Calu3 (cell line): Measurements from ENCODE around the gene ARHGAP26. TPM values are rescaled to one million over a fixed set of nuclear protein-coding genes. Genes with fewer than 3 reads are reported as not detected.

Experiments
- BruUV-seq: library from RNA; stranded (reverse); fragments of 400-500 nt; replicated peaks from 2 replicates; lab custom pipeline; 2021; lab: Mats Ljungman, UMichigan
- CTCF ChIA-PET: fragments of 300-600 bp; sonication (Branson Sonifier 250); formaldehyde crosslinking; loops from one replicate; lab custom pipeline; 2022; ENCODE audit warnings: antibody characterized with exemption; lab: Charles Lee
- DNase-seq: peaks from one replicate; pipeline ENCODE4 v3.0.0; 2022
- H3K27ac Mint-ChIP-seq: one replicate; pipeline ENCODE4 v1.8.0; 2022; ENCODE audit warnings: mixed read lengths; ENCODE audit not compliant: unreplicated experiment
- H3K27me3 Mint-ChIP-seq: one replicate; pipeline ENCODE4 v1.8.0; 2022; ENCODE audit warnings: mixed read lengths; ENCODE audit not compliant: unreplicated experiment
- H3K36me3 Mint-ChIP-seq: one replicate; pipeline ENCODE4 v1.8.0; 2022; ENCODE audit warnings: mild to moderate bottlenecking, moderate library complexity, mixed read lengths; ENCODE audit not compliant: insufficient read depth, unreplicated experiment
- H3K4me1 Mint-ChIP-seq: one replicate; pipeline ENCODE4 v1.8.0; 2022; ENCODE audit warnings: mild to moderate bottlenecking, low read depth, mixed read lengths; ENCODE audit not compliant: unreplicated experiment
- H3K4me3 Mint-ChIP-seq: one replicate; pipeline ENCODE4 v1.8.0; 2022; ENCODE audit warnings: mild to moderate bottlenecking, low read depth, moderate library complexity, mixed read lengths; ENCODE audit not compliant: unreplicated experiment
- H3K9me3 Mint-ChIP-seq: one replicate; pipeline ENCODE4 v1.8.0; 2022; ENCODE audit warnings: low read depth, mixed read lengths; ENCODE audit not compliant: unreplicated experiment
- intact Hi-C: fragments of 100-400 bp; cut with micrococcal nuclease; formaldehyde crosslinking; loops from one replicate; pipeline ENCODE4 v1.10.0; 2022; ENCODE audit not compliant: unreplicated experiment
- total RNA-seq: library from RNA; stranded (reverse); gene quantifications from 2 replicates; pipeline ENCODE4 v1.2.3, GENCODE V29; 2022
- TF ChIP-seq, protein P1 (sequence below): fragments of 200-600 bp; IDR thresholded peaks from one replicate; pipeline ENCODE4 v1.8.0; 2022; ENCODE audit warnings: antibody characterized with exemption; ENCODE audit not compliant: unreplicated experiment

ARHGAP26 gene
- total RNA-seq, 1 experiment from 2014 or later, result 118 TPM

GRCh38 chr5:143209881-143210395 lies 439.8 kb downstream of the ARHGAP26 start:
- no peak for DNase-seq
- Mint-ChIP-seq H3K4me1 (no peaks in the 10 kb centered on the region), H3K4me3 (no peak overlapping the region), H3K9me3 (no peaks in the 10 kb centered on the region), H3K27ac (no peak overlapping the region), H3K27me3 (no peaks in the 10 kb centered on the region), H3K36me3 (peaks cover 25% of the 10 kb centered on the region)
- no TSS peak for BruUV-seq
- intact Hi-C loops, result no loop called here
- TF ChIP-seq, protein P1, sequence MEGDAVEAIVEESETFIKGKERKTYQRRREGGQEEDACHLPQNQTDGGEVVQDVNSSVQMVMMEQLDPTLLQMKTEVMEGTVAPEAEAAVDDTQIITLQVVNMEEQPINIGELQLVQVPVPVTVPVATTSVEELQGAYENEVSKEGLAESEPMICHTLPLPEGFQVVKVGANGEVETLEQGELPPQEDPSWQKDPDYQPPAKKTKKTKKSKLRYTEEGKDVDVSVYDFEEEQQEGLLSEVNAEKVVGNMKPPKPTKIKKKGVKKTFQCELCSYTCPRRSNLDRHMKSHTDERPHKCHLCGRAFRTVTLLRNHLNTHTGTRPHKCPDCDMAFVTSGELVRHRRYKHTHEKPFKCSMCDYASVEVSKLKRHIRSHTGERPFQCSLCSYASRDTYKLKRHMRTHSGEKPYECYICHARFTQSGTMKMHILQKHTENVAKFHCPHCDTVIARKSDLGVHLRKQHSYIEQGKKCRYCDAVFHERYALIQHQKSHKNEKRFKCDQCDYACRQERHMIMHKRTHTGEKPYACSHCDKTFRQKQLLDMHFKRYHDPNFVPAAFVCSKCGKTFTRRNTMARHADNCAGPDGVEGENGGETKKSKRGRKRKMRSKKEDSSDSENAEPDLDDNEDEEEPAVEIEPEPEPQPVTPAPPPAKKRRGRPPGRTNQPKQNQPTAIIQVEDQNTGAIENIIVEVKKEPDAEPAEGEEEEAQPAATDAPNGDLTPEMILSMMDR, result no peak
- CTCF ChIA-PET, result no interaction called here

DNA sequence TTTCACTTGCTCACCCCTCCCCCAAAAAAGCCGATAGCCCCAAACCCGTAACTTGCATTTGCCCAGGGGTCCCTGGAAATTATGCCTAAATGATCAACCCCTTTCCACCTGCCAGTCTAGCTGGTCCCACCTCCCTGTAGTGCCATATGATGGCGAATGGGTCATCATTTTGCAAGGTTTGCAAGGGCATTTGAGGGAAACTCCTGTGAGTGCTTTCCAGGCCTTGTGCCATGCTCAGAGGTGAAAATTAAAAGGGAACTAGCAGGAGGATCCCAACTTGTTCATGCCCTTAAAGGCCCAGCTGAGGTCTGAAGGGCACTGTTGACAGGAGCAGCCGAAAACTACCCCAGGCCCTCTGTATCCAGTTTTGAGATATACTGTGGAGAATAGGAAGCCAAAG lies 440.4 kb downstream of the ARHGAP26 start:
- H3K36me3 Mint-ChIP-seq, result peaks cover 29% of the 10 kb centered on the region
- BruUV-seq, result no TSS peak
- H3K4me1 Mint-ChIP-seq, result no peaks in the 10 kb centered on the region
- no peaks in the 10 kb centered on the region for H3K27me3 Mint-ChIP-seq
- no peaks in the 10 kb centered on the region for H3K9me3 Mint-ChIP-seq
- CTCF ChIA-PET, result no interaction called here
- intact Hi-C loops, result no loop called here
- TF ChIP-seq, protein P1, result no peak
- H3K4me3 Mint-ChIP-seq, result no peak overlapping the region
- H3K27ac Mint-ChIP-seq, result no peak overlapping the region
- no peak for DNase-seq

DNA sequence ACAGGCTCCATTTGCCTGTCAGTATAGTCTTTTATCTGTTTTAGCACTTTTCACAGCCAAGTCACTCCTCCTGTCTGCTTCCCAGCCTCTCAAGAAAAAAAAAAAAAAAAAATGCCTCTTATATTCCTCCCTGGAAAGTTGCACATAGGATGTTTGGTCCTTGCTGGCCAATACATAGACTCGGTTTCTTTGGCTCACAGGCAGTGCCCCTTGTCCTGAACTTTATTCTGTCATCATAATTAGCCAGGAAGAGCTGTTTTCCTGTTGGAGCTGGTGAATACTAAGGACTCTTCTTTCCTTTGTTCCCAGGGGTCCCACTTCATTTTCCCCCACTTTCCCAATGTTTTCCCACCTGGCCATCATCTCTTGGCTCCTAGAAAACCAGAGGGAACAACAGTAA lies 442.1 kb downstream of the ARHGAP26 start:
- TF ChIP-seq, protein P1, result no peak
- CTCF ChIA-PET, result no interaction called here
- DNase-seq, result no peak
- intact Hi-C loops, result no loop called here
- Mint-ChIP-seq H3K27ac (no peak overlapping the region), H3K4me3 (no peak overlapping the region), H3K27me3 (no peaks in the 10 kb centered on the region), H3K9me3 (no peaks in the 10 kb centered on the region), H3K36me3 (peaks cover 35% of the 10 kb centered on the region), H3K4me1 (peaks cover 12% of the 10 kb centered on the region)
- no TSS peak for BruUV-seq

DNA sequence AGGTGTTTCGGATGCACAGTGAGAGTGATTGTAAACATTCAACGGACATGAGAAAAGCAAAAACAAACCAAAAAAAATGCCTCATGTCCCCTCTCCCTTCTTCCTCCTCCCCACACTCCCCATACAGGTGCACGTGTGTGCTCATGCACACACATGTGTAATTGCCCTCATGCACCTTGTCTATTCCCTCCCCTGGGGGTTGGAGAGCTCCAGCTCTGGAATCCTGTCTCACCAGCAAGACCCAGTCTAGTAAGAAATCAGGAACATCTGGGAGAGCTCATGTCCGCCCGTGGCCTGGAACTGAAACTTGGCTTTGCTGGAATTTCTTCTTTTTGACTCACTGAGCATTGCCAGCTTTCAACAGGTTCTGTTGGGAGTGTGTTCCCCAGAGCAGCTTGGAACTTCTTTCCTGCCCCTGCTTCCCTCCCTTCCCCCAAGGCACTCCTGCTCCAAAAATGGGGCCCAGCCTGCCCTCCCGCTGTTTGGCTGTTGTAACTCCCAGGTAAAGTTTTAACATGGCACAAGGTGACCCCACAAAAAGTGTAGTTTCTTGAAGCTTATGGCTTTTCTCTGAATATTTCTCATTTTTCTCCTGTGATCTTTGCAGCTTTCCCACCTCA lies 443.2 kb downstream of the ARHGAP26 start:
- Mint-ChIP-seq H3K27me3 (no peaks in the 10 kb centered on the region), H3K36me3 (peaks cover 44% of the 10 kb centered on the region), H3K4me3 (no peak overlapping the region), H3K4me1 (peaks cover 23% of the 10 kb centered on the region), H3K9me3 (no peaks in the 10 kb centered on the region), H3K27ac (no peak overlapping the region)
- CTCF ChIA-PET, result no interaction called here
- intact Hi-C loops, result no loop called here
- TF ChIP-seq, protein P1, result no peak
- BruUV-seq, result no TSS peak
- no peak for DNase-seq
